BJ (cell line): ENCODE measurements around the gene AEBP1. TPM values are rescaled to one million over a fixed set of nuclear protein-coding genes. Genes with fewer than 3 reads are reported as not detected.

Experiments
- CTCF ChIA-PET: fragments of 350-600 bp; formaldehyde crosslinking; extraction: SDS; loops from one replicate; lab custom pipeline; 2021; ENCODE audit warnings: antibody characterized with exemption, inconsistent platforms; lab: Yijun Ruan, JAX
- POLR2A ChIA-PET: fragments of 300-600 bp; sonication (Branson Sonifier 250); formaldehyde crosslinking; extraction: SDS; loops from one replicate; lab custom pipeline; 2021; ENCODE audit warnings: antibody characterized with exemption; lab: Charles Lee
- DNase-seq: peaks from one replicate; pipeline ENCODE4 v3.0.0-alpha.2; 2011; ENCODE audit warnings: low read depth
- H3K27me3 ChIP-seq: 2 replicates; pipeline ENCODE4 v1.6.0; 2011; ENCODE audit warnings: low read length; ENCODE audit not compliant: control insufficient read depth, insufficient read depth
- H3K36me3 ChIP-seq: 2 replicates; pipeline ENCODE4 v1.5.1; 2011; ENCODE audit warnings: low read length; ENCODE audit not compliant: control insufficient read depth, insufficient read depth
- H3K4me3 ChIP-seq: 2 replicates; pipeline ENCODE4 v1.5.1; 2011; ENCODE audit warnings: low read depth, mild to moderate bottlenecking, control low read depth, low read length
- polyA plus RNA-seq: library from polyadenylated mRNA; depleted of rRNA; stranded (reverse); fragments of >200 nt; gene quantifications from 2 replicates; pipeline ENCODE4 v1.2.3, GENCODE V29; 2011
- TF ChIP-seq, protein P1 (sequence below): IDR thresholded peaks from 2 replicates; pipeline ENCODE4 v1.5.1; 2011; ENCODE audit warnings: low read depth, mild to moderate bottlenecking, control low read depth, inconsistent platforms, low read length, moderate library complexity; ENCODE audit not compliant: insufficient read depth

AEBP1 gene
- polyA plus RNA-seq, 1 experiment = 117 TPM

DNA sequence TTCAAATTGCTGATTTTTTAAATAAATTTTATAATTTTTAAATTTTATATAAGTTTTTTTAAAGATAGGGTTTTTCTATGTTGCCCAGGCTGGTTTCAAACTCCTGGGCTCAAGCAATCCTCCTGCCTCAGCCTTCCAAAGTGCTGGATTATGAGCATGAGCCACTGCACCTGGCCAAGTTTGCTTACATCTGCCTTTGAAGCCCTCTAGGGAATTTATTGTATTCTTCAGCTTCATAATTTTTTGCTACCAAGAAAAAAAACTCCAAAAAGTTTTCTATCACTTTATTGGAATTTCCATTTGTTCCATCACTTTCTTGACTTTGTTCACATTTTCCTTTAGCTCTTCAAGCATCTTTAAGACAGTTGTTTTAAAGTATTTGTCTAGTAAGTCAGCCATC lies 23.0 kb downstream of the AEBP1 start:
- TF ChIP-seq, protein P1, sequence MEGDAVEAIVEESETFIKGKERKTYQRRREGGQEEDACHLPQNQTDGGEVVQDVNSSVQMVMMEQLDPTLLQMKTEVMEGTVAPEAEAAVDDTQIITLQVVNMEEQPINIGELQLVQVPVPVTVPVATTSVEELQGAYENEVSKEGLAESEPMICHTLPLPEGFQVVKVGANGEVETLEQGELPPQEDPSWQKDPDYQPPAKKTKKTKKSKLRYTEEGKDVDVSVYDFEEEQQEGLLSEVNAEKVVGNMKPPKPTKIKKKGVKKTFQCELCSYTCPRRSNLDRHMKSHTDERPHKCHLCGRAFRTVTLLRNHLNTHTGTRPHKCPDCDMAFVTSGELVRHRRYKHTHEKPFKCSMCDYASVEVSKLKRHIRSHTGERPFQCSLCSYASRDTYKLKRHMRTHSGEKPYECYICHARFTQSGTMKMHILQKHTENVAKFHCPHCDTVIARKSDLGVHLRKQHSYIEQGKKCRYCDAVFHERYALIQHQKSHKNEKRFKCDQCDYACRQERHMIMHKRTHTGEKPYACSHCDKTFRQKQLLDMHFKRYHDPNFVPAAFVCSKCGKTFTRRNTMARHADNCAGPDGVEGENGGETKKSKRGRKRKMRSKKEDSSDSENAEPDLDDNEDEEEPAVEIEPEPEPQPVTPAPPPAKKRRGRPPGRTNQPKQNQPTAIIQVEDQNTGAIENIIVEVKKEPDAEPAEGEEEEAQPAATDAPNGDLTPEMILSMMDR = no peak
- H3K4me3 ChIP-seq = no peak overlapping the region
- CTCF ChIA-PET = interaction anchor here (1.6 to 5.8 kb wide), 2 partner anchors 56 to 69 kb away, joined by 3 to 24 read pairs; no protein-coding TSS in a partner anchor
- H3K36me3 ChIP-seq = no peaks in the 10 kb centered on the region
- no peak for DNase-seq
- POLR2A ChIA-PET = no interaction called here
- H3K27me3 ChIP-seq = no peaks in the 10 kb centered on the region

DNA sequence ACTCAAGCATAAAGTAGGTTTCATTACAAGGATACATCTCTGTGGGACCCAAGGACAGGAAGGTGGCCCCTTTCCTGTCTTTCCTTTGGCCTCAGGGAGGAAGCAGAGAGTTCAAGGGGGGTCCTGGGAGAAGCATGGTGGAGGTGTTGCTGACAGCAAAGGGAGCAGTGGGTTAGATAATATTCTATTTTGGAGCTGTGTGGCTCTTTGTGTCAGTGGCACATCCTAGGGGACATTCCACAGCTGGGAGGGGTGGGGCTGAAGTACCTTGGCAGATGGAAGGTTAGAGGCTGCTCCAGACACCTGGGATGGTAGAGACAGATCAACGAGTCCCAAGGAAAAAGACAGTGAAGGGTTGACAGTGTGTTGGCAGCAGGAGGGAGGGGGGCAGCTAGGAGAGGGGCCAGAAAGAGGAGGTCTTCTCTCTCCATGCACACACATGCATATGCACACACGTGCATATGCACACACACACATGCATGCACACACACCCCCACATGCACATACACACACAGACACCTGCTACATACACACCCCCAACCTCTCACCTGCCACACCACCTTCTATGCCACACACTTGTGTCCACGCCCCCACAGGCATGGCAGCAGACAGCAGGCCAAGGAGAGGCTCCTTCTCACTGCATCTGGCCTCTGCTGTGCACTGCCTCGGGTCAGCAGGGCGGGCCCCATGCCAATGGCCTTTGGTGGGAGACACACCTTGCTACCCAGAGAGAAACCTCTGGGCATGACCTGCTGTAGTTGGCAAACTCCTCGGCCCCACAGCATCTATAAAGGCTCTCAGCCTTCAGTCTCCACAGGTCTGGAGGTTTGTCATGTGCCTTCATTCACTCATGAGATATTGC lies 24.8 kb downstream of the AEBP1 start:
- H3K27me3 ChIP-seq = no peaks in the 10 kb centered on the region
- no peak for DNase-seq
- no peaks in the 10 kb centered on the region for H3K36me3 ChIP-seq
- no peak overlapping the region for H3K4me3 ChIP-seq
- TF ChIP-seq, protein P1 = no peak
- CTCF ChIA-PET = interaction anchor here (1.6 kb wide), 1 partner anchor 67 kb away, joined by 3 read pairs; no protein-coding TSS in a partner anchor
- POLR2A ChIA-PET = no interaction called here

- Histone ChIP-seq H3K27me3 (no peaks in the 10 kb centered on the region), H3K4me3 (no peak overlapping the region), H3K36me3 (no peaks in the 10 kb centered on the region)
- POLR2A ChIA-PET = interaction anchor here (0.5 kb wide), 1 partner anchor 42 kb away, joined by 20 read pairs; no protein-coding TSS in a partner anchor
- TF ChIP-seq, protein P1 = no peak
- CTCF ChIA-PET = interaction anchor here (0.7 to 2.2 kb wide), 11 partner anchors 9 to 69 kb away, joined by 3 to 27 read pairs (median 5); partner anchors contain the start of genes POLD2 and YKT6
- DNase-seq = no peak
Observed at GRCh38 chr7:44131173-44132029, 27.3 kb downstream of the AEBP1 start.

DNA sequence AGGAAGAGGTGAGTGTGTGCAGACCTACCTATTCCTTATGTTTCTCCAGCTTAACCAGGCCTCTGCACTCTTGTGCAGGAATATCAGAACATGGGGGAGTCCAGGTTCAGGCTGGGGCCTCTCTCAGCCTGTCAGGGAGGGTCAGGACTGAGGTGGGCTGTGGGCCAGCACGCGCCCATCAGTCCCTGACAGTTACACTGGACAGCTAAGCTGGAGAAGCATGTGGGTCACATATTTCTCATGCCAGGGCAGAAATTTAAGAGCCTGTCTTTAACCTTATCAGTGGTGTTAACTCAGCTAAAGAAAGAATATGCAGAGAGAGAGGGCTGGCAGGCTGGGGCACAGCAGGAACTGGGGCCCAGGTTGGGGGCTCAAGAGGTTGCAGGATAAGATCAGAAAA lies 27.9 kb downstream of the AEBP1 start:
- ChIA-PET POLR2A (interaction anchor here (0.5 kb wide), 1 partner anchor 42 kb away, joined by 20 read pairs; no protein-coding TSS in a partner anchor), CTCF (interaction anchor here (1.3 to 2.2 kb wide), 4 partner anchors 9 to 63 kb away, joined by 5 to 27 read pairs (median 8); partner anchors contain the start of gene POLD2)
- Histone ChIP-seq H3K4me3 (no peak overlapping the region), H3K36me3 (no peaks in the 10 kb centered on the region), H3K27me3 (no peaks in the 10 kb centered on the region)
- no peak for DNase-seq
- TF ChIP-seq, protein P1 = no peak
